Sciatic nerve (tissue), 1 donor: ENCODE results near the gene EPN3. TPM values are rescaled to one million over a fixed set of nuclear protein-coding genes. Genes with fewer than 3 reads are reported as not detected.

Source experiments
- total RNA-seq: library from RNA; stranded (reverse); fragmentation: NEBNext Ultra II Directional; extraction: Animal tissue kit (Norgen Biotek cat#: 25700); gene quantifications from one replicate; pipeline ENCODE4 v1.2.1, GENCODE V29; 2021
- donor health status: DM: no; HTN: no; CAD: no.

EPN3 gene
- total RNA-seq, 1 donor from 2014 or later, result 0.27 TPM

Other genes starting within 250 kb of the EPN3 start
- 20.0 TPM for gene XYLT2, start 186.6 kb upstream of the EPN3 start, total RNA-seq
- gene MRPL27, start 159.6 kb upstream of the EPN3 start, total RNA-seq, result 41.2 TPM
- 1.5 TPM for gene EME1, start 159.5 kb upstream of the EPN3 start, total RNA-seq
- gene LRRC59, start 135.2 kb upstream of the EPN3 start, total RNA-seq, result 33.6 TPM
- gene ACSF2, start 106.5 kb upstream of the EPN3 start, total RNA-seq, result 37.8 TPM
- not detected for gene CHAD, start 63.9 kb upstream of the EPN3 start, total RNA-seq
- 33.3 TPM for gene RSAD1, start 53.9 kb upstream of the EPN3 start, total RNA-seq
- gene MYCBPAP, start 24.3 kb upstream of the EPN3 start, total RNA-seq, result 3.3 TPM
- 37.5 TPM for gene SPATA20, start 14.4 kb downstream of the EPN3 start, total RNA-seq
- gene CACNA1G, start 28.0 kb downstream of the EPN3 start, total RNA-seq, result 0.36 TPM
- 5.4 TPM for gene ABCC3, start 102.1 kb downstream of the EPN3 start, total RNA-seq
- gene ANKRD40, start 175.2 kb downstream of the EPN3 start, total RNA-seq, result 106 TPM
- gene LUC7L3, start 186.9 kb downstream of the EPN3 start, total RNA-seq, result 229 TPM
- not detected for gene ANKRD40CL, start 234.8 kb downstream of the EPN3 start, total RNA-seq